H1 (cell line): Measurements from ENCODE around the gene SLC38A2. TPM values are rescaled to one million over a fixed set of nuclear protein-coding genes. Genes with fewer than 3 reads are reported as not detected.

Experiments used
- ASH2L ChIP-seq: fragments of 200-600, 300-600 bp; sonication (generic); IDR thresholded peaks from one replicate; pipeline ENCODE4 v1.7.1; 2017; ENCODE audit warnings: low read length
- BRCA1 ChIP-seq: IDR thresholded peaks from 2 replicates; pipeline ENCODE4 v1.6.1; 2012; ENCODE audit warnings: low read depth, low read length, improper control_type of control experiment
- CBX5 ChIP-seq: fragments of 300-800, 300-1000 bp; sonication (generic); IDR thresholded peaks from 2 replicates; pipeline ENCODE4 v1.7.1; 2016; ENCODE audit warnings: antibody characterized with exemption, low read length, low read depth
- CEBPB ChIP-seq: IDR thresholded peaks from 2 replicates; pipeline ENCODE4 v1.6.1; 2012; ENCODE audit warnings: low read depth, low read length
- CHD1 ChIP-seq: IDR thresholded peaks from 2 replicates; pipeline ENCODE4 v1.6.1; 2012; ENCODE audit warnings: low read depth, low read length, improper control_type of control experiment
- CREB1 ChIP-seq: IDR thresholded peaks from 2 replicates; pipeline ENCODE4 v1.6.1; 2012; ENCODE audit warnings: inconsistent platforms
- EGR1 ChIP-seq: IDR thresholded peaks from 2 replicates; pipeline ENCODE4 v1.6.1; 2011; ENCODE audit warnings: low read depth, low read length, borderline replicate concordance
- EP300 ChIP-seq, 2 experiments: IDR thresholded peaks; 1 replicate in 1 of 2; 2 replicates in 1 of 2; pipeline ENCODE4 v1.6.1; 2011 to 2012; ENCODE audit warnings: low read depth in 2 of 2, low read length in 2 of 2, mild to moderate bottlenecking in 2 of 2, borderline replicate concordance in 1 of 2, inconsistent platforms in 1 of 2, moderate library complexity in 1 of 2
- GABPA ChIP-seq: IDR thresholded peaks from 2 replicates; pipeline ENCODE4 v1.6.1; 2011; ENCODE audit warnings: mild to moderate bottlenecking, low read length, moderate library complexity, borderline replicate concordance; ENCODE audit not compliant: insufficient read depth
- HDAC2 ChIP-seq, 2 experiments: fragments of 300-600 bp in 1 of 2; sonication (generic) in 1 of 2; IDR thresholded peaks; 2 replicates each; pipeline ENCODE4 v1.6.1; 2011 to 2012; ENCODE audit warnings: low read depth in 2 of 2, low read length in 2 of 2, mild to moderate bottlenecking in 2 of 2, moderate library complexity in 2 of 2, borderline replicate concordance in 1 of 2, inconsistent platforms in 1 of 2
- HDAC6 ChIP-seq: IDR thresholded peaks from one replicate; pipeline ENCODE4 v1.7.1; 2012; ENCODE audit warnings: low read depth, mild to moderate bottlenecking, inconsistent platforms, low read length, moderate library complexity
- JUN ChIP-seq: IDR thresholded peaks from 2 replicates; pipeline ENCODE4 v1.6.1; 2011; ENCODE audit warnings: low read depth, mild to moderate bottlenecking, improper control_type of control experiment, low read length
- KDM4A ChIP-seq: IDR thresholded peaks from one replicate; pipeline ENCODE4 v1.7.1; 2012; ENCODE audit warnings: low read depth, mild to moderate bottlenecking, moderate library complexity, low read length, inconsistent platforms; ENCODE audit not compliant: severe bottlenecking
- NRF1 ChIP-seq: IDR thresholded peaks from 2 replicates; pipeline ENCODE4 v1.6.1; 2011; ENCODE audit warnings: mild to moderate bottlenecking, low read depth, low read length, improper control_type of control experiment
- PHF8 ChIP-seq: fragments of 200-600 bp; sonication (generic); conservative IDR thresholded peaks from 2 replicates; pipeline ENCODE4 v1.7.1; 2012; ENCODE audit warnings: low read depth, mild to moderate bottlenecking, inconsistent platforms, low read length, moderate library complexity
- POLR2AphosphoS5 ChIP-seq: IDR thresholded peaks from 2 replicates; pipeline ENCODE4 v1.6.1; 2011; ENCODE audit warnings: low read depth, low read length
- POU5F1 ChIP-seq: IDR thresholded peaks from 2 replicates; pipeline ENCODE4 v1.6.1; 2011; ENCODE audit warnings: low read depth, mild to moderate bottlenecking, low read length, moderate library complexity
- RAD21 ChIP-seq, 2 experiments: IDR thresholded peaks in 1 of 2; conservative IDR thresholded peaks in 1 of 2; 2 replicates each; pipeline ENCODE4 v1.6.1; 2011; ENCODE audit warnings: low read depth in 2 of 2, low read length in 2 of 2, improper control_type of control experiment in 1 of 2, inconsistent platforms in 1 of 2, mild to moderate bottlenecking in 1 of 2, moderate library complexity in 1 of 2
- RXRA ChIP-seq: IDR thresholded peaks from 2 replicates; pipeline ENCODE4 v1.6.1; 2011; ENCODE audit warnings: low read depth, mild to moderate bottlenecking, low read length, moderate library complexity; ENCODE audit not compliant: insufficient read depth
- SRF ChIP-seq: IDR thresholded peaks from 2 replicates; pipeline ENCODE4 v1.6.1; 2011; ENCODE audit warnings: mild to moderate bottlenecking, low read depth, low read length, moderate library complexity
- SUZ12 ChIP-seq: fragments of 200-600 bp; sonication (generic); IDR thresholded peaks from 2 replicates; pipeline ENCODE4 v1.6.1; 2012; ENCODE audit warnings: mild to moderate bottlenecking, inconsistent platforms, low read length, moderate library complexity, mixed read lengths
- ZNF274 ChIP-seq: IDR thresholded peaks from 2 replicates; pipeline ENCODE4 v1.7.0; 2012; ENCODE audit warnings: low read length, borderline replicate concordance; ENCODE audit errors: extremely low read depth
- polyA plus RNA-seq, 7 experiments: library from polyadenylated mRNA; depleted of rRNA in 3 of 7; stranded (reverse) in 5 of 7; unstranded in 2 of 7; fragments of >200 nt in 5 of 7; fragments of 200-250 nt in 2 of 7; gene quantifications; 1 replicate in 5 of 7; 2 replicates in 1 of 7; 4 replicates in 1 of 7; pipeline versions ENCODE4 v1.2.1 to v1.2.3, GENCODE V29; 2011 to 2013; ENCODE audit warnings: missing spikeins in 2 of 7, mixed read lengths in 2 of 7
- total RNA-seq: library from RNA; stranded (reverse); fragmentation: NEBNext Ultra II Directional; extraction: Animal tissue kit (Norgen Biotek cat#: 25700); gene quantifications from 2 replicates; pipeline ENCODE4 v1.2.1, GENCODE V29; 2021
- TF ChIP-seq, protein P1 (sequence below): IDR thresholded peaks from 2 replicates; pipeline ENCODE4 v1.6.1; 2011; ENCODE audit warnings: low read depth, mild to moderate bottlenecking, low read length; ENCODE audit not compliant: insufficient read depth

Gene SLC38A2
- total and polyA plus RNA-seq, 2 of the 8 experiments (the other 6 are each of a cell fraction or from before 2014, with no cell fraction given), result 163 to 684 TPM

GRCh38 chr12:46370792-46371717 lies 1.5 kb downstream of the SLC38A2 start (continued):
- TF ChIP-seq CEBPB (no peak), POLR2AphosphoS5 (peak; percentile 85; the same call in 1 of the 2 replicates), NRF1 (no peak), SUZ12 (no peak), RAD21 (IDR thresholded peaks at IDR 0.05 in 1 of 2, conservative IDR thresholded peaks at IDR 0.05 in 1 of 2; ENCODE audit: low read depth in 2 of 2, low read length in 2 of 2) (peak; percentile 19 to 38; a peak in 2 of 4 replicates), BRCA1 (no peak), JUN (no peak), HDAC6 (no peak), KDM4A (peak; percentile 27), CHD1 (0 out of 2 replicates have a peak, but pooled peaks have one; percentile 1), GABPA (no peak), SRF (peak; percentile 40; the same call in 1 of the 2 replicates), ZNF274 (no peak), HDAC2 (IDR thresholded peaks at IDR 0.05; ENCODE audit: borderline replicate concordance in 1 of 2, low read depth in 2 of 2, low read length in 2 of 2) (peak in 1 of 2 experiments; percentile 44; a peak in 1 of 4 replicates), PHF8 (no peak; the same call in 1 of the 2 replicates), CBX5 (no peak), EGR1 (no peak), ASH2L (peak; percentile 31), CREB1 (peak; percentile 95), EP300 (IDR thresholded peaks at IDR 0.05; ENCODE audit: borderline replicate concordance in 1 of 2, low read depth in 2 of 2, low read length in 2 of 2) (no peak), RXRA (no peak), POU5F1 (no peak)
- TF ChIP-seq, protein P1, sequence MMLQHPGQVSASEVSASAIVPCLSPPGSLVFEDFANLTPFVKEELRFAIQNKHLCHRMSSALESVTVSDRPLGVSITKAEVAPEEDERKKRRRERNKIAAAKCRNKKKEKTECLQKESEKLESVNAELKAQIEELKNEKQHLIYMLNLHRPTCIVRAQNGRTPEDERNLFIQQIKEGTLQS, result peak; percentile 90
